GM21447 (cell line): ENCODE data around the gene GORAB.

Experiments
- ATAC-seq: cut with Tn5 transposase; IDR thresholded peaks from one replicate; pipeline ENCODE4 v1.9.1; 2021; ENCODE audit not compliant: unreplicated experiment

Gene GORAB

GRCh38 chr1:170590921-170591705 is 59.1 kb downstream of the GORAB start:
- ATAC-seq: no peak

DNA sequence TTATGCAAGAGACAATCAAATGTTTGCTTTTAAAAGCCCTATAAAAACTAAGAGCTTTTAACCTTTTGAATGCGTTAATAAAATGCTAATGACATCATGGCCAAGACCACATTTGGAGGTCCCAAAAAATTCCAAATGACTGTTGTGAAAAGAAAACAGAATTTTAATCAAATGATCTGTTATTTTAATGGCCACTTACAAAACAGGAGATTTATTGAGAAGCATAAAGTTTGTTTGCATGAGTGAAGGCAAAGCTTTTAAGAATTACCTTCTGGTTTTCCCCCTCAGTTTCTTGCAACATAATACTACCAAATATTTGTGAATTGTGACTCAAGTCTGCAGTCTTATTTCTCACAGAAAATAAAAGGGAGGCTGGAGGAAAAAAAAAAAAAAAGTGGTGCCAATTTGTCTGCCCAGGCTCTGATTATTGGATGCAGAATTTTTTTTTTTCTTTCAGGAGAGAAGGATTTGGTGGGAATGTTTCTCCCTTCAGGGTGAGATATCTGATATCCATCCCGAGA is 60.7 kb downstream of the GORAB start:
- ATAC-seq: no peak

- ATAC-seq: no peak
Measured at GRCh38 chr1:170593173-170594011, 61.4 kb downstream of the GORAB start.

GRCh38 chr1:170594066-170594626 is 62.2 kb downstream of the GORAB start:
- ATAC-seq: no peak

DNA sequence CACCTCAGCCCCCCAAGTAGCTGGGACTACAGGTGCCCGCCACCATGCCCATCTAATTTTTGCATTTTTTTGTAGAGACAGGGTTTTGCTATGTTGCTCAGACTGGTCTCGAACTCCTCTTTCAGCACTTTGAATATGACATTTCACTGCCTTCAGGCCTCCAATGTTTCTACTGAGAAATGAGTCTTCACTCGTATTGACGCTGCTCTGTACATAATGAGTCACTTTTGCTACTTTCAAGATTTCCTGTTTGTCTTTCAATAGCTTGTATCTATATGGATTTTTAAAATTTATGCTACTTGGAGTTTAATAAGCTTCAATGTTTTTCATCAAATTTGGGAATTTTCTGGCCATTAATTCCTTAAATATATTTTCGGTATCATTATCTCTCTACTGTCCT is 64.7 kb downstream of the GORAB start:
- ATAC-seq: no peak

GRCh38 chr1:170598618-170599017 is 66.7 kb downstream of the GORAB start:
- ATAC-seq: no peak

DNA sequence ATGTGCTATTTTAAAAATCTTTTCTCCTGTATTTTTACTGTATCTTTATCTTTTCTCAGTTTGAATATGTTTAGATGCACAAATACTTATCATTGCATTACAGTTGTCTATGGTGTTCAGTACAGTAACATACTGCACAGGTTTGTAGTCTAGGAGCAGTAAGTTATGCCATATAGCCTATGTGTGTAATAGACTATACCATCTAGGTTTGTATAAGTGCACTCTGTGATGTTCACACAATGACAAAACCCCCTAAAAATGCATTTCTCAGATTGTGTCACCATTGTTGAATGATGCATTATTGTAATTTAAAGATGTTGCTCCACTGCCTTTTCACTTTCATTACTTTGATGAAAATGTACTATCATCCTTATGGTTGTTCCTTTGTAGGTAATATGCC is 67.1 kb downstream of the GORAB start:
- no peak for ATAC-seq

DNA sequence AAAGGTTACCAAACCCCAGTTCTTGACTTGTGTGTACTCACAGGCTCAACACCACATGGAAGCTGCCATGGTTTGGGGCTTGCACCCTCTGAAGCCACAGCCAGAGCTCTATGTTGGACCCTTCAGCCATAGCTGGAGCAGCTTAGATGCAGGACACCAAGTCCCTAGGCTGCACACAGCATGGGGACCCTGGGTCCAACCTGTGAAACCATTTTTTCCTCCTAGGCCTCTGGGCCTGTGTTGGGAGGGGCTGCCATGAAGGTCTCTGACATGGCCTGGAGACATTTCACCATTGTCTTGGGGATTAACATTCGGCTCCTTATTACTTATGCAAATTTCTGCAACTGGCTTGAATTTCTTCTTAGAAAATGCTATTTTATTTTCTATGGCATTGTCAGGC is 69.9 kb downstream of the GORAB start:
- ATAC-seq: no peak
